ENCODE results near the gene MAFF.

Gene MAFF

GRCh38 chr22:38173641-38173906 lies 28.2 kb upstream of the MAFF start:
- Histone ChIP-seq H3K27ac (replicated peaks) (no peak overlapping the region), H3K4me3 (replicated peaks; ENCODE audit: insufficient read depth, low read length) (no peak overlapping the region), H3K27me3 (ENCODE audit: insufficient read depth, poor library complexity, severe bottlenecking) (no peaks in the 10 kb centered on the region)
- TF ChIP-seq SPI1 (IDR thresholded peaks at IDR 0.05; ENCODE audit: borderline replicate concordance, low read depth) (no peak), REST (IDR thresholded peaks at IDR 0.05; ENCODE audit: insufficient replicate concordance, low read depth) (no peak), GABPA (IDR thresholded peaks at IDR 0.05; ENCODE audit: low read depth) (no peak), POLR2AphosphoS5 (IDR thresholded peaks at IDR 0.05; ENCODE audit: low read depth) (no peak)
- TF ChIP-seq, protein P1, sequence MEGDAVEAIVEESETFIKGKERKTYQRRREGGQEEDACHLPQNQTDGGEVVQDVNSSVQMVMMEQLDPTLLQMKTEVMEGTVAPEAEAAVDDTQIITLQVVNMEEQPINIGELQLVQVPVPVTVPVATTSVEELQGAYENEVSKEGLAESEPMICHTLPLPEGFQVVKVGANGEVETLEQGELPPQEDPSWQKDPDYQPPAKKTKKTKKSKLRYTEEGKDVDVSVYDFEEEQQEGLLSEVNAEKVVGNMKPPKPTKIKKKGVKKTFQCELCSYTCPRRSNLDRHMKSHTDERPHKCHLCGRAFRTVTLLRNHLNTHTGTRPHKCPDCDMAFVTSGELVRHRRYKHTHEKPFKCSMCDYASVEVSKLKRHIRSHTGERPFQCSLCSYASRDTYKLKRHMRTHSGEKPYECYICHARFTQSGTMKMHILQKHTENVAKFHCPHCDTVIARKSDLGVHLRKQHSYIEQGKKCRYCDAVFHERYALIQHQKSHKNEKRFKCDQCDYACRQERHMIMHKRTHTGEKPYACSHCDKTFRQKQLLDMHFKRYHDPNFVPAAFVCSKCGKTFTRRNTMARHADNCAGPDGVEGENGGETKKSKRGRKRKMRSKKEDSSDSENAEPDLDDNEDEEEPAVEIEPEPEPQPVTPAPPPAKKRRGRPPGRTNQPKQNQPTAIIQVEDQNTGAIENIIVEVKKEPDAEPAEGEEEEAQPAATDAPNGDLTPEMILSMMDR (IDR thresholded peaks at IDR 0.05; ENCODE audit: insufficient read depth, low read length), result no peak
- no peak for DNase-seq (ENCODE audit: low read depth in 1 of 2, low spot score in 1 of 2)

DNA sequence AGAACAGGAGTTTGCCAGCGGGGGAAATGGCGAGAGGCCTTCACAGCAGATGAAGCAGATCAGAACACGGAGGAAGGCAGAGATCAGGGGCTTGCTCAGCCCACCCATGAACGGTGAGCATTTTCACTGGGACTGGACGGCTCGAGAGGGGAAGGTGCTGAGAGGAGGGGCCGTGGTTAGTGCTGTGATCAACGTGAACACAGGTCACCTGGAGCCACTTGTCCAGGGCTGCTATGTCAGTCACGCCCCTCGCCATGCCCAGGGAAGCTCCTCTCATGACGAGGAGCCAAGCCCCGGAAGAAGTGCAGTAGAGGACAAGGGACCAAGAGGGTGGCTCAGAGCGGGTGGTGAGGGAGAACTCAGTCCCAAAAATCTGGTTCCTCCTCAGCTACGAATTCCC lies 27.2 kb upstream of the MAFF start:
- H3K4me3 ChIP-seq (replicated peaks; ENCODE audit: insufficient read depth, low read length), result no peak overlapping the region
- no peak overlapping the region for H3K27ac ChIP-seq (replicated peaks)
- H3K27me3 ChIP-seq (ENCODE audit: insufficient read depth, poor library complexity, severe bottlenecking), result no peaks in the 10 kb centered on the region
- no peak for DNase-seq (ENCODE audit: low read depth in 1 of 2, low spot score in 1 of 2)
- TF ChIP-seq GABPA (IDR thresholded peaks at IDR 0.05; ENCODE audit: low read depth) (no peak), POLR2AphosphoS5 (IDR thresholded peaks at IDR 0.05; ENCODE audit: low read depth) (no peak), SPI1 (IDR thresholded peaks at IDR 0.05; ENCODE audit: borderline replicate concordance, low read depth) (no peak), REST (IDR thresholded peaks at IDR 0.05; ENCODE audit: insufficient replicate concordance, low read depth) (no peak)
- TF ChIP-seq, protein P1 (IDR thresholded peaks at IDR 0.05; ENCODE audit: insufficient read depth, low read length), result no peak

DNA sequence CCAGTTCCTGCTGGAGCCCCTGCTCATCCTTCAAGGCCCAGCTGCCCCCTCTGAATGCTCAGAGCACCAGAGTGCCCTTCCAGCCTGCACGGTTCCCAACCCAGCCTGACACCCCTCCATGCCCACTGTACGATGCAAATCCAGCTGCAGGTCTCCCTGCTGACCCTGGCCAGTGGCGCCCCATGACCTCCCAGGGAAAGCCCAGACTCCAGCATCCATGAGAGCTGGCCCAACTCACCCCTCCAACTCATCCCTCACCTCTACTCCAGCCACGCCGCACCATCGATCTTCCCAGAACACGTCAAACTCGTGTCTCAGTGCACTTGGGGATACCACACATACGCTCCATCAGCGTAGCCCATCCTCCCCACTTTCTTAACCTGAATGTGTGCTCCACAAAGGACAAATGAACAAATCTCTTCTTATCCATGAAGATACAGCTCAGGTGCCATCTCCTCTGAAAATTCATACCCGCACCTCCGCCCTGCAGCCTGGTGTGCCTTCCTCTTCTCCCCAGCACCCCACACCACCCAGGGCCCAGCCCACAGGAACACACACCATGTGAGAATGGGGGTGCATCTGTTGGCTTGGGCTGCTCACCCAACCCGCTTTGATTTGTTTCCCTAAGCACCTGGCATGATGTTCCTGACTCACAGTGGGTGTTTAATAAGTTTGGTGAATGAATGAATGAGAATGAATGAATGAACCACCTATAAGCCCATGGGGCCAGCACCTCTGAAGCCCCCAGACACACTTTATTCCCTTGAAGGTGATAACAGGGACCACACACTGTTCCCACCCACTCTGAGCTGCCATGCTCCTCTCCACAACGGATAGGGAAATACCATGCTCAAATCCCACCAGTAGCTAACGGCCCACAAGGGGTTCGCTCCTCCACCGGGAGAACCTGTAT lies 26.3 kb upstream of the MAFF start:
- no peak overlapping the region for H3K4me3 ChIP-seq (replicated peaks; ENCODE audit: insufficient read depth, low read length)
- TF ChIP-seq REST (IDR thresholded peaks at IDR 0.05; ENCODE audit: insufficient replicate concordance, low read depth) (no peak), POLR2AphosphoS5 (IDR thresholded peaks at IDR 0.05; ENCODE audit: low read depth) (no peak)
- H3K27me3 ChIP-seq (ENCODE audit: insufficient read depth, poor library complexity, severe bottlenecking), result no peaks in the 10 kb centered on the region
- no peak for DNase-seq (ENCODE audit: low read depth in 1 of 2, low spot score in 1 of 2)
- H3K27ac ChIP-seq (replicated peaks), result peak overlapping the region; percentile 79
